HPDE6-E6E7 (cell line): ENCODE results near the gene MTTP.

Source experiments
- DNase-seq: peaks from one replicate; pipeline ENCODE4 v3.0.0; 2011; ENCODE audit warnings: missing footprints; ENCODE audit errors: extremely low spot score

MTTP gene

GRCh38 chr4:99593781-99594641 lies 19.4 kb downstream of the MTTP start:
- no peak for DNase-seq

- DNase-seq, result no peak
Observed at GRCh38 chr4:99594818-99595217, 20.2 kb downstream of the MTTP start.

GRCh38 chr4:99606716-99607115 lies 32.1 kb downstream of the MTTP start:
- DNase-seq, result no peak

- DNase-seq, result no peak
Observed at GRCh38 chr4:99608417-99608816, 33.8 kb downstream of the MTTP start.

- DNase-seq, result no peak
Observed at GRCh38 chr4:99610605-99611175, 36.1 kb downstream of the MTTP start.

- DNase-seq, result no peak
Observed at GRCh38 chr4:99612281-99612680, 37.7 kb downstream of the MTTP start.

GRCh38 chr4:99612704-99613103 lies 38.1 kb downstream of the MTTP start:
- DNase-seq, result no peak

- DNase-seq, result no peak
Observed at GRCh38 chr4:99614491-99614890, 39.9 kb downstream of the MTTP start.

GRCh38 chr4:99615170-99615820 lies 40.7 kb downstream of the MTTP start:
- DNase-seq, result no peak

- no peak for DNase-seq
Observed at GRCh38 chr4:99617374-99617773, 42.8 kb downstream of the MTTP start.

GRCh38 chr4:99622341-99622740 lies 47.7 kb downstream of the MTTP start:
- DNase-seq, result no peak

- DNase-seq, result no peak
Observed at GRCh38 chr4:99624141-99624719, 49.6 kb downstream of the MTTP start.

- no peak for DNase-seq
Observed at GRCh38 chr4:99625369-99625768, 50.7 kb downstream of the MTTP start.

GRCh38 chr4:99628040-99628439 lies 53.4 kb downstream of the MTTP start:
- no peak for DNase-seq

GRCh38 chr4:99629962-99630554 lies 55.4 kb downstream of the MTTP start:
- no peak for DNase-seq

- no peak for DNase-seq
Observed at GRCh38 chr4:99630857-99631360, 56.3 kb downstream of the MTTP start.

- DNase-seq, result peak; percentile 39
Observed at GRCh38 chr4:99633772-99634171, 59.1 kb downstream of the MTTP start.

GRCh38 chr4:99634742-99635360 lies 60.2 kb downstream of the MTTP start:
- DNase-seq, result no peak

GRCh38 chr4:99635601-99636000 lies 61.0 kb downstream of the MTTP start:
- no peak for DNase-seq

- DNase-seq, result no peak
Observed at GRCh38 chr4:99636422-99636821, 61.8 kb downstream of the MTTP start.

GRCh38 chr4:99637174-99637573 lies 62.5 kb downstream of the MTTP start:
- no peak for DNase-seq
